B cell (primary cell): Measurements from ENCODE around the gene HACD1.

Experiments
- EZH2 ChIP-seq: IDR thresholded peaks from 2 replicates; pipeline ENCODE4 v1.6.1; 2012; ENCODE audit warnings: borderline replicate concordance, low read depth, mild to moderate bottlenecking, moderate library complexity, low read length; ENCODE audit not compliant: insufficient read depth, poor library complexity, severe bottlenecking
- TF ChIP-seq, protein P1 (sequence below): fragments of 200-600 bp; IDR thresholded peaks from one replicate; pipeline ENCODE4 v1.8.0; 2022; ENCODE audit warnings: antibody characterized with exemption, mild to moderate bottlenecking

DNA sequence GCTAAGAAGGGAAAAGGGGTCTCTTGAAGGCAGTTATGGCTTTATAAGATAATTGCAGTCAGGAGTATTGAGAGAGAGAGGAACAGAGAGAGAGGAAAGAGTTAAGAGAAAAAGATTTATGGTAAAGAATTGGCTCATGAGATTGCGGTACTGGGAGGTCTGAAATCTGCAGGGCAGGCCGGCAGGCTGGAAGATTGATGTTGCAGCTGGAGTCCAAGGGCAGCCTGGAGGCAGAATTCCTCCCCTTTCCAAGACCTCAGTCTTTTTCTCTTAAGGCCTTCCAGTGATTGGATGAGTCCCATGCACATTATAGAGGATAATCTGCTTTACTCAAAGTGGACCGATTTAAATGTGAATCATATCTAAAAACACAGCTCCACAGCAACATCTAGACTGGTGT, 68.4 kb downstream of the HACD1 start:
- TF ChIP-seq, protein P1, sequence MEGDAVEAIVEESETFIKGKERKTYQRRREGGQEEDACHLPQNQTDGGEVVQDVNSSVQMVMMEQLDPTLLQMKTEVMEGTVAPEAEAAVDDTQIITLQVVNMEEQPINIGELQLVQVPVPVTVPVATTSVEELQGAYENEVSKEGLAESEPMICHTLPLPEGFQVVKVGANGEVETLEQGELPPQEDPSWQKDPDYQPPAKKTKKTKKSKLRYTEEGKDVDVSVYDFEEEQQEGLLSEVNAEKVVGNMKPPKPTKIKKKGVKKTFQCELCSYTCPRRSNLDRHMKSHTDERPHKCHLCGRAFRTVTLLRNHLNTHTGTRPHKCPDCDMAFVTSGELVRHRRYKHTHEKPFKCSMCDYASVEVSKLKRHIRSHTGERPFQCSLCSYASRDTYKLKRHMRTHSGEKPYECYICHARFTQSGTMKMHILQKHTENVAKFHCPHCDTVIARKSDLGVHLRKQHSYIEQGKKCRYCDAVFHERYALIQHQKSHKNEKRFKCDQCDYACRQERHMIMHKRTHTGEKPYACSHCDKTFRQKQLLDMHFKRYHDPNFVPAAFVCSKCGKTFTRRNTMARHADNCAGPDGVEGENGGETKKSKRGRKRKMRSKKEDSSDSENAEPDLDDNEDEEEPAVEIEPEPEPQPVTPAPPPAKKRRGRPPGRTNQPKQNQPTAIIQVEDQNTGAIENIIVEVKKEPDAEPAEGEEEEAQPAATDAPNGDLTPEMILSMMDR, result no peak
- no peak for TF ChIP-seq EZH2
